Stimulated activated naive CD8-positive, alpha-beta T cell treated with anti-CD3 and anti-CD28 coated beads, Interleukin-15, amount 100 ng/mL, for 72 hours (primary cell): Measurements from ENCODE around the gene MVD.
"Not testable (repeated sequence)": the region's sequence is repeated elsewhere in the genome, so short reads cannot be mapped to it uniquely, and the experiment has no call there.

Experiments
- ATAC-seq: fragments of 150-1000 bp; cut with Tn5 transposase; 2 replicates; pipeline ENCODE4 v1.10.0; 2021; ENCODE audit warnings: mild to moderate bottlenecking, moderate library complexity
- DNase-seq, 2 donors: peaks; one replicate each; pipeline ENCODE4 v3.0.0; 2021 to 2022
- H3K27ac Mint-ChIP-seq, 2 donors: one replicate each; pipeline ENCODE4 v1.8.0; 2022; ENCODE audit warnings: mild to moderate bottlenecking in 2 of 2, mixed read lengths in 2 of 2, moderate library complexity in 2 of 2
- H3K27me3 Mint-ChIP-seq: one replicate; pipeline ENCODE4 v1.8.0; 2022; ENCODE audit warnings: mixed read lengths
- H3K4me1 Mint-ChIP-seq: one replicate; pipeline ENCODE4 v1.8.0; 2022; ENCODE audit warnings: mild to moderate bottlenecking, mixed read lengths
- H3K4me3 Mint-ChIP-seq, 2 donors: one replicate each; pipeline ENCODE4 v1.8.0; 2022; ENCODE audit warnings: mild to moderate bottlenecking in 2 of 2, mixed read lengths in 2 of 2, moderate library complexity in 1 of 2
- H3K9me3 Mint-ChIP-seq, 2 donors: one replicate each; pipeline ENCODE4 v1.8.0; 2022; ENCODE audit warnings: mixed read lengths in 2 of 2

The MVD gene

GRCh38 chr16:88678224-88678979, 15.5 kb upstream of the MVD start:
- no peak overlapping the region for H3K4me3 Mint-ChIP-seq
- H3K27me3 Mint-ChIP-seq = no peaks in the 10 kb centered on the region
- peaks cover 25% of the 10 kb centered on the region for H3K4me1 Mint-ChIP-seq
- H3K27ac Mint-ChIP-seq = no peak overlapping the region
- no peak for DNase-seq
- no peak for ATAC-seq
- H3K9me3 Mint-ChIP-seq = no peaks in the 10 kb centered on the region

- ATAC-seq (no peak), DNase-seq (no peak)
- H3K4me1 Mint-ChIP-seq = peaks cover 21% of the 10 kb centered on the region
- no peak overlapping the region for H3K27ac Mint-ChIP-seq
- H3K4me3 Mint-ChIP-seq = no peak overlapping the region
- no peaks in the 10 kb centered on the region for H3K9me3 Mint-ChIP-seq
- no peaks in the 10 kb centered on the region for H3K27me3 Mint-ChIP-seq
Observed at GRCh38 chr16:88677721-88678120, 14.8 kb upstream of the MVD start.

GRCh38 chr16:88676502-88677242, 13.8 kb upstream of the MVD start:
- Mint-ChIP-seq H3K4me1 (peaks cover 10% of the 10 kb centered on the region), H3K9me3 (no peaks in the 10 kb centered on the region), H3K27ac (no peak overlapping the region), H3K4me3 (no peak overlapping the region), H3K27me3 (no peaks in the 10 kb centered on the region)
- no peak for ATAC-seq
- no peak for DNase-seq

DNA sequence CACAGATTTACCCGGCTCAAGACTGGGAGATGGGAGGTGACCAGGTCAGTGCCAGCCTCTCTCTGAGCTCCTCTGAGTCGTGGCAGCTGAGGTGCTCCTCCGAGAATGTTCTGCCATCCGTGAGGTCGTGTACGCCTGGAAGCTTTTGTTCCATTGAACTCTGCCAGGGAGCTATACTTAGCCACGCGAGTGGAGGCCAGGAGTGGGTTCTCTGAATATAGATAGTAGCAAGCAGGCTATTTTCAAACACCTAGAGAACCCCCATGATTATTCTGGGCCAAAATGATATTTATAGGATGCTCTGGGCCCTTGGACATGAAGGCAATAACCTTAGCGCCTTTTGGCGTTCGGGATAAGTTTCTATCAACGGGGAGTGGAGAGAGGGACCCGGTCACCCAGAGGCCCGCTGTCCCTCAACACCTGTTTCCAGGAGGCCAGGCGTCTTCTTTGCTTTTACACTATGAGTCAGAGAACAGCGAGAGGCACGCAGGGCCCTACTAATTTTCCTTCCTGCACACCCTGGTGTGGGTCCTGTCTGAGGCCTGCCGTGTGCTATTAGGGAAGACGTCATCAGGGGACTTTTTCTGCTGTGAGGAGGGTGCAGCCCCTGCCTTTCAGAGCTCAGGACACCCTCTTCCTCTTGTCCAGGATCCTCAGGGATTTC, 11.0 kb upstream of the MVD start:
- ATAC-seq (no peak), DNase-seq (no peak)
- no peaks in the 10 kb centered on the region for H3K9me3 Mint-ChIP-seq
- H3K27me3 Mint-ChIP-seq = no peaks in the 10 kb centered on the region
- H3K27ac Mint-ChIP-seq = peak overlapping the region in 1 of 2 donors; percentile 22
- H3K4me1 Mint-ChIP-seq = no peaks in the 10 kb centered on the region
- no peak overlapping the region for H3K4me3 Mint-ChIP-seq

GRCh38 chr16:88672776-88673175, 9.9 kb upstream of the MVD start:
- no peak overlapping the region for H3K27ac Mint-ChIP-seq
- H3K4me1 Mint-ChIP-seq = no peaks in the 10 kb centered on the region
- ATAC-seq (no peak), DNase-seq (no peak)
- H3K27me3 Mint-ChIP-seq = no peaks in the 10 kb centered on the region
- no peaks in the 10 kb centered on the region for H3K9me3 Mint-ChIP-seq
- no peak overlapping the region for H3K4me3 Mint-ChIP-seq

DNA sequence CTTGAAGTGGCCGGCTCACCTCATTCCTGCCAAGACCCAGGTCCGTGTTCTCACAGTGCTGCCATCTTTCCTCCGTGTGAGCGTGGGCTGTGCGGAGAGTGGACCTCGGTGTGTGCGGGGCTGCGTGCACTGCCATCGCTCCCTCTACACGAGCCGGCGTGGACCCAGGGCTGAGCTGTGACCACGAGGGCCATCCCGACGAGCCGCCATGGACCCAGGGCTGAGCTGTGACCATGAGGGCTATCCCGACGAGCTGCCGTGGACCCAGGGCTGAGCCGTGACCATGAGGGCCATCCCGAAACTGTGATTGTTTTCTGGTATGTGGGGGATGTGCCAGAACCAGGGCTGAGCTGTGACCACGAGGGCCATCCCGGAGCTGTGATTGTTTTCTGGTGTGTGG, 8.9 kb upstream of the MVD start:
- ATAC-seq = no peak
- Mint-ChIP-seq H3K4me3 (no peak overlapping the region), H3K27ac (peak overlapping the region in 1 of 2 donors; percentile 93), H3K4me1 (peaks cover 6% of the 10 kb centered on the region), H3K27me3 (no peaks in the 10 kb centered on the region), H3K9me3 (no peaks in the 10 kb centered on the region)
- no peak for DNase-seq

- ATAC-seq = no peak
- Mint-ChIP-seq H3K4me1 (peaks cover 6% of the 10 kb centered on the region), H3K9me3 (no peaks in the 10 kb centered on the region), H3K27me3 (no peaks in the 10 kb centered on the region), H3K27ac (no peak overlapping the region), H3K4me3 (no peak overlapping the region)
- no peak for DNase-seq
Observed at GRCh38 chr16:88669980-88670379, 7.1 kb upstream of the MVD start.

- H3K27me3 Mint-ChIP-seq, H3K27ac Mint-ChIP-seq, H3K9me3 Mint-ChIP-seq, DNase-seq, ATAC-seq, H3K4me3 Mint-ChIP-seq, H3K4me1 Mint-ChIP-seq: not testable (repeated sequence)
Observed at GRCh38 chr16:88669493-88669892, 6.6 kb upstream of the MVD start.

GRCh38 chr16:88667461-88667860, 4.6 kb upstream of the MVD start:
- Mint-ChIP-seq H3K9me3 (no peaks in the 10 kb centered on the region), H3K4me1 (peaks cover 12% of the 10 kb centered on the region), H3K4me3 (no peak overlapping the region), H3K27ac (no peak overlapping the region), H3K27me3 (no peaks in the 10 kb centered on the region)
- DNase-seq = no peak
- ATAC-seq = no peak

DNA sequence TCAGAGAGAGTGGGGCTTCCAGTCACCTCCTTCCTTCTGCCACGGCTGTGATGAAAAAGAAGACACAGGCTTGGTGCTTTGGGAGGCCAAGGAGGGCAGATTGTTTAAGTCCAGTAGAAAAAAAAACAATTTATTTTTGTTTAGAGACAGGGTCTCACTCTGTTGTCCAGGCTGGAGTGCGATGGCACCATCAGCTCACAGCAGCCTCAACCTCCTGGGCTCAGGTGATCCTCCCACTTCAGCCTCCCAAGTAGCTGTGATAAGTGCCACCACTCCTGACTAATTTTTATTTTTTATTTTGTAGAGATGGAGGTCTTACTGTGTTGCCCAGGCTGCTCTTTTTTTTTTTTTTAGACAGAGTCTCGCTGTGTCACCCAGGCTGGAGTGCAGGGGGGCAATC, 2.7 kb upstream of the MVD start:
- Mint-ChIP-seq H3K9me3 (no peaks in the 10 kb centered on the region), H3K4me1 (peaks cover 26% of the 10 kb centered on the region), H3K27me3 (no peaks in the 10 kb centered on the region), H3K4me3 (no peak overlapping the region), H3K27ac (no peak overlapping the region)
- no peak for ATAC-seq
- no peak for DNase-seq

DNA sequence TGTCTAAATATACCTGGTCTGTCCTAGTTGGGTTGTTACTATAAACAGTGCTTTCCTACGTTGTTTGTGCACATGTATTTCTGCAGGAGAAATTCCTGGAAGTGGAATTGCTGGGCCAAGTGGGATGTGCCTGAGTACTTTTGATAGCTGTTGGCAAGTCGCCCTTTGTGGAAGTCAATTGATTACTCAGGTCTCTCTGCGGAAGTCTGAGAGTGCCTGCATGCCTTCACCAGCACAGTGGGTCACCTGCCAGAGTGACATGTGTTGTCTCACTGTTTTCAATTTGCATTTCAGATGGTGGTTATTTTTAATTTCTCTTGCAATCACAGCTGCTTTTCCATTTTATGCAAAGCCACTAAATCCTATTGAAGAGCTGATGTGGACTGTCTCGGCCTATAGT, 2.3 kb upstream of the MVD start:
- H3K27me3 Mint-ChIP-seq = no peaks in the 10 kb centered on the region
- peaks cover 26% of the 10 kb centered on the region for H3K4me1 Mint-ChIP-seq
- no peaks in the 10 kb centered on the region for H3K9me3 Mint-ChIP-seq
- peak overlapping the region; percentile 13 to 35 for H3K4me3 Mint-ChIP-seq
- DNase-seq (no peak), ATAC-seq (no peak)
- no peak overlapping the region for H3K27ac Mint-ChIP-seq

DNA sequence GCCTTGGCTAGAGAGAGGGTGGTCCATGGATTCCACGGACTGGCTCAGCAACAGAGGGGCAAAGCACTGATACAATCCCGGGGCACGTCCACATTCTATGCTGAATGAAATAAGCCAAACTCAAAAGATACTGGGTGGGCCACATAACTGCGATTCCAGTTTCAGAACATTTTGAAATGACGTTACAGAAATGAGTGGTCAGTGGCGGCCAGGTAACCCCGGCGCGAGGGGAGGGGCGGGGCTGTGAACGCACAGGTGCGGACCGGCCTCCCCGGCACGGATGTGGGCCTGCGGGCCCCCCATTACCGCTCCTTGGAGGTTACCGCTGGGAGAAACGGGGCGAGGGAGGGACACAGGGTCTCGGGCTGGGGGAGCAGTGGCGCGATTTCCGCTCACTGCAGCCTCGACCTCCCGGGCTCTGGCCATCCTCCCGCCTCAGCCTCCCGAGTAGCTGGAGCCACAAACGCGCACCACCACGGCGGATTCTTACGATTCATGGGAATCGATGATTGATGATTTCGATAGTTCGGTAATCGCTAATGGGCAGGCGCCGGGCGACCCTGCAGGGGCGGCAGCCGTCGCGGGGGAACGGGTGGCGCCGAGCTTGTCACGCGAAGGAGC, 559 bp downstream of the MVD start:
- H3K9me3 Mint-ChIP-seq = no peaks in the 10 kb centered on the region
- H3K27ac Mint-ChIP-seq = peak overlapping the region; percentile 69 to 76
- DNase-seq = peak in 1 of 2 donors; percentile 32
- peak overlapping the region; percentile 81 to 97 for H3K4me3 Mint-ChIP-seq
- ATAC-seq = peak; percentile 4
- peaks cover 29% of the 10 kb centered on the region for H3K4me1 Mint-ChIP-seq
- H3K27me3 Mint-ChIP-seq = no peaks in the 10 kb centered on the region

- DNase-seq = no peak
- Mint-ChIP-seq H3K9me3 (no peaks in the 10 kb centered on the region), H3K27me3 (no peaks in the 10 kb centered on the region), H3K27ac (no peak overlapping the region), H3K4me3 (peak overlapping the region in 1 of 2 donors; percentile 81), H3K4me1 (peaks cover 25% of the 10 kb centered on the region)
- ATAC-seq = no peak
Observed at GRCh38 chr16:88661468-88661867, 1.4 kb downstream of the MVD start.

GRCh38 chr16:88659160-88659559, 3.7 kb downstream of the MVD start:
- DNase-seq (no peak), ATAC-seq (no peak)
- Mint-ChIP-seq H3K9me3 (no peaks in the 10 kb centered on the region), H3K27me3 (no peaks in the 10 kb centered on the region), H3K27ac (peak overlapping the region in 1 of 2 donors; percentile 30), H3K4me1 (peaks cover 22% of the 10 kb centered on the region), H3K4me3 (no peak overlapping the region)

DNA sequence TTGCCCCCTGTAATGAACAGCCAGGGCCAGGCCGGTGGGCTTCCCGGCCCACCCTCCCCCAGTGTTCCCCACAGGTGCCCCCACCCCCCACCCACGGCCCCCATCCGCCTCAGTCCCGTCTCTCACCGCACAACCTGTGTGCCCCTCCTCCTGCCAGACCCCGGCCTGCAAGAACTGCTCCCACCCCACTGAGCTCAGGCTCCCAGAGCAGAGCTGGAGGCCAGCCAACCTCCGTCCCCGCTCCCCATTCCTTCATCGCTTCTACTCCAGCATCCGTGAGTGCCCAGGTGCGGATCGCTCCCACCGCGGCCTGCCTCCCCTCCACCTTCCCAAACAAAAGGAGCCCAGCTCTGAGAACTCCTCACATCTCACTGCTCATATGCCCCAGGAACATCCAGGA, 4.2 kb downstream of the MVD start:
- no peak for DNase-seq
- no peak overlapping the region for H3K4me3 Mint-ChIP-seq
- no peak for ATAC-seq
- H3K27ac Mint-ChIP-seq = peak overlapping the region in 1 of 2 donors; percentile 30
- H3K9me3 Mint-ChIP-seq = no peaks in the 10 kb centered on the region
- H3K4me1 Mint-ChIP-seq = peaks cover 19% of the 10 kb centered on the region
- no peaks in the 10 kb centered on the region for H3K27me3 Mint-ChIP-seq

DNA sequence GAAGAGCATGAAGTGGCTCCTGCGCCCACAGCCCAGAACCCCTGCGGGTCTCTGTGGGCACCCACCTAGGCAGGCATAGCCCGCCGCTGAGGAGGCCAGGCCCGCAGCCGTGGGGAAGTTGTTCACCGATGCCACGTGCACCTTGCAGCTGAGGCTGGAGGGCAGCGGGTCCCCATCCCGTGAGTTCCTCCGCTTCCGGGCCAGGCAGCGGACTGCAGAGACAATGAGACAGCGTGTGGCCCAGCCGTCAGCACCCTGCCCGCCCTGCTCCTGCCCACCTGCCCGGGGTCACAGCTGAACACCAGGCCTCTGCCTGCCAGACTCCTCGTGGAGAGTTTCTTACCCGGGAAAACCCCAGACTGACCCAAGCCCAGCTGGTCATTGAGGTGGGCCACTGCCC, 5.5 kb downstream of the MVD start:
- no peaks in the 10 kb centered on the region for H3K27me3 Mint-ChIP-seq
- H3K4me3 Mint-ChIP-seq = no peak overlapping the region
- DNase-seq = no peak
- no peaks in the 10 kb centered on the region for H3K9me3 Mint-ChIP-seq
- H3K4me1 Mint-ChIP-seq = peaks cover 22% of the 10 kb centered on the region
- no peak overlapping the region for H3K27ac Mint-ChIP-seq
- ATAC-seq = no peak
